ENCODE data around the gene EXOC3L2.

EXOC3L2 gene

DNA sequence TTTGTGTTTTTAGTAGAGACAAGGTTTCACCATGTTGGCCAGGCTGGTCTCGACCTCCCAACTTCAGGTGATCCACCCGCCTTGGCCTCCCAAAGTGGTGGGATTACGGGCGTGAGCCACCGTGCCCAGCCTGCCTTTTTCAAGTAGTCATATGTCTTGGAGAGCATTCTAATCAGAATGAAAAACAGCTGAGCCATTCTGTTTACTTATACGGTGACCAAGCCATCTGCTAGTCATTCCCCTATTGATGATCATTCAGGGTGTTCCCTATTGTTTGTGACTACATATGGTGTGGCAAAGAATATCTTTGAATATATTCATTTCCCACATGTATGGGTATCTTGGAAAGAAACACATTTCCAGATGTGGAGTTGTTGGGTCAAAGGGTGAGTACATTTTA, 49.4 kb downstream of the EXOC3L2 start:
- Histone ChIP-seq H3K4me3 (ENCODE audit: insufficient read depth, low read length, poor library complexity, severe bottlenecking) (no peak overlapping the region), H3F3A (ENCODE audit: insufficient read depth) (no peaks in the 10 kb centered on the region), H3K9ac (ENCODE audit: low read length) (no peak overlapping the region), H4K20me1 (ENCODE audit: low read depth, low read length) (no peaks in the 10 kb centered on the region), H3K9me3 (ENCODE audit: insufficient read depth, low read length) (no peaks in the 10 kb centered on the region), H3K4me2 (ENCODE audit: low read depth, low read length, poor library complexity, severe bottlenecking) (no peak overlapping the region), H3K27ac (ENCODE audit: low read depth, low read length) (no peak overlapping the region), H3K27me3 (ENCODE audit: low read length) (no peaks in the 10 kb centered on the region), H2AFZ (ENCODE audit: low read depth, low read length, severe bottlenecking) (no peak overlapping the region), H3K9me2 (replicated peaks; ENCODE audit: insufficient read depth, low read length) (no peaks in the 10 kb centered on the region), H3K79me2 (ENCODE audit: insufficient read depth, low read length) (no peaks in the 10 kb centered on the region), H3K36me3 (ENCODE audit: low read length) (no peaks in the 10 kb centered on the region)
- TF ChIP-seq CTCF (IDR thresholded peaks at IDR 0.05; ENCODE audit: insufficient read depth, low read length, poor library complexity, severe bottlenecking): no peak
- no peak for TF ChIP-seq EZH2phosphoT487 (conservative IDR thresholded peaks at IDR 0.05; ENCODE audit: low read length)

- TF ChIP-seq EZH2phosphoT487 (conservative IDR thresholded peaks at IDR 0.05; ENCODE audit: low read length): no peak
- no peak for TF ChIP-seq CTCF (IDR thresholded peaks at IDR 0.05; ENCODE audit: insufficient read depth, low read length, poor library complexity, severe bottlenecking)
- no peak overlapping the region for H3K4me2 ChIP-seq (ENCODE audit: low read depth, low read length, poor library complexity, severe bottlenecking)
- H3K9me3 ChIP-seq (ENCODE audit: insufficient read depth, low read length): no peaks in the 10 kb centered on the region
- no peaks in the 10 kb centered on the region for H3K79me2 ChIP-seq (ENCODE audit: insufficient read depth, low read length)
- no peaks in the 10 kb centered on the region for H4K20me1 ChIP-seq (ENCODE audit: low read depth, low read length)
- H3K9ac ChIP-seq (ENCODE audit: low read length): no peak overlapping the region
- H3K27me3 ChIP-seq (ENCODE audit: low read length): no peaks in the 10 kb centered on the region
- H3K4me3 ChIP-seq (ENCODE audit: insufficient read depth, low read length, poor library complexity, severe bottlenecking): no peak overlapping the region
- no peaks in the 10 kb centered on the region for H3F3A ChIP-seq (ENCODE audit: insufficient read depth)
- no peak overlapping the region for H3K27ac ChIP-seq (ENCODE audit: low read depth, low read length)
- H3K36me3 ChIP-seq (ENCODE audit: low read length): no peaks in the 10 kb centered on the region
- H2AFZ ChIP-seq (ENCODE audit: low read depth, low read length, severe bottlenecking): no peak overlapping the region
- no peaks in the 10 kb centered on the region for H3K9me2 ChIP-seq (replicated peaks; ENCODE audit: insufficient read depth, low read length)
These were observed 53.8 kb downstream of the EXOC3L2 start for GRCh38 chr19:45191375-45191774.

DNA sequence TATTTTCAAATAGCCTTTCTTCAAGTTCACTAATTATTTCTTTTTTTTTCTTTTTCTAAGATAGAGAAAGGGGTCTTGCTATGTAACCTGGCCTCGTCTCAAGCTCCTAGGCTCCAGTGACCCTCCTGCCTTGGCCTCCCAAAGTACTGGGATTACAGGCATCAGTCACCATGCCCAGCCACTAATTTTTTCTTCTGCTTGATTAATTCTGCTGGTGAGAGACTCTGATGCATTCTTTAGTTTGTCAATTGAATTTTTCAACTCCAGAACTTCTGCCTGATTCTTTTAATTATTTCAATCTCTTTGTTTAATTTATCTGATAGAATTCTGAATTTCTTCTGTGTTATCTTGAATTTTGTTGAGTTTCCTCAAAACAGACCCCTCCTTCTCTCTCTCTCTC, 55.2 kb downstream of the EXOC3L2 start:
- Histone ChIP-seq H3K36me3 (ENCODE audit: low read length) (no peaks in the 10 kb centered on the region), H3K9ac (ENCODE audit: low read length) (no peak overlapping the region), H3K4me2 (ENCODE audit: low read depth, low read length, poor library complexity, severe bottlenecking) (no peak overlapping the region), H3K79me2 (ENCODE audit: insufficient read depth, low read length) (no peaks in the 10 kb centered on the region), H4K20me1 (ENCODE audit: low read depth, low read length) (no peaks in the 10 kb centered on the region), H2AFZ (ENCODE audit: low read depth, low read length, severe bottlenecking) (no peak overlapping the region), H3F3A (ENCODE audit: insufficient read depth) (no peaks in the 10 kb centered on the region), H3K27me3 (ENCODE audit: low read length) (no peaks in the 10 kb centered on the region), H3K9me3 (ENCODE audit: insufficient read depth, low read length) (no peaks in the 10 kb centered on the region), H3K9me2 (replicated peaks; ENCODE audit: insufficient read depth, low read length) (no peaks in the 10 kb centered on the region), H3K27ac (ENCODE audit: low read depth, low read length) (no peak overlapping the region), H3K4me3 (ENCODE audit: insufficient read depth, low read length, poor library complexity, severe bottlenecking) (no peak overlapping the region)
- TF ChIP-seq CTCF (IDR thresholded peaks at IDR 0.05; ENCODE audit: insufficient read depth, low read length, poor library complexity, severe bottlenecking): no peak
- TF ChIP-seq EZH2phosphoT487 (conservative IDR thresholded peaks at IDR 0.05; ENCODE audit: low read length): no peak

Data from SU-DHL-6 (cell line).